Measurements from ENCODE around the gene MACF1. TPM values are rescaled to one million over a fixed set of nuclear protein-coding genes. Genes with fewer than 3 reads are reported as not detected.

The MACF1 gene
- total RNA-seq, 1 experiment from 2014 or later = 103 TPM

DNA sequence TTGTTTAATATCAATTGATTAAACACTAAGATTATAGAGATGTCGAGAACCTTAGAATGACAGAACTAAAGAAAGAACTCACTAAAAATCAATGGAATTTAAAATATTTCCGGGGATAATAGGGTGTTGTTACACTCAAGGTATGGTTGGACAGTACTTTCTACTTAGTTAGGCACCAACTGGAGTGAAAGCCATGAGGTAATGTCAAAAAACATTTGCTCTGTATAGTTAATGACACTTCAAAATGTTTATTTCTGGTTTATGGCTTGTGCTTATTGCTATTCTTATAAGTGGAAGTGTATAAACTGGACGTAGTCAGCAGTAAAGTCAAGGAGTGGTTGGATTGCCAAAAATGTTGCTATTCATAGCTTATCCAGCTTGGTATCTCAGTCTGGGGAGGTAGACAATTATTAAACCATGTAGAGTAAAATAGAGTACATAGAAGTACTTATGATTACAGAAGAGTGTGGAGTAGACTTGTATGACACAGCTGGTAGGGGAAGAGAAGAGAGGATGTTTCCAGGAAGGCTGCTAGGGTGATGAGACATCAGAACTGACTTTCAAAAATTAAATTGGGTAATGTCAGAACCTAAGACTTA lies 230.4 kb downstream of the MACF1 start:
- Histone ChIP-seq H3K9me2 (replicated peaks; ENCODE audit: low read length) (no peaks in the 10 kb centered on the region), H3F3A (ENCODE audit: low read length, unreplicated experiment) (no peaks in the 10 kb centered on the region), H3K4me2 (ENCODE audit: low read length) (no peak overlapping the region), H3K4me3 (ENCODE audit: low read length) (no peak overlapping the region), H2AFZ (ENCODE audit: low read length) (no peak overlapping the region), H3K4me1 (ENCODE audit: insufficient read depth, low read length) (no peaks in the 10 kb centered on the region), H3K27ac (ENCODE audit: low read length) (no peak overlapping the region), H3K27me3 (ENCODE audit: low read length) (no peaks in the 10 kb centered on the region), H4K20me1 (ENCODE audit: low read length) (no peaks in the 10 kb centered on the region), H3K79me2 (ENCODE audit: low read length) (no peaks in the 10 kb centered on the region), H3K36me3 (ENCODE audit: low read depth, low read length) (peaks cover 62% of the 10 kb centered on the region), H3K9me3 (ENCODE audit: low read length) (no peaks in the 10 kb centered on the region), H3K9ac (ENCODE audit: low read length) (no peak overlapping the region)
- DNase-seq (no peak), ATAC-seq (no peak)
- ChIA-PET POLR2A (ENCODE audit: unreplicated experiment) (no interaction called here), CTCF (no interaction called here)
- intact Hi-C loops (cut with micrococcal nuclease) = no loop called here
- BruUV-seq (replicated peaks) = no TSS peak
- no peak for TF ChIP-seq EZH2phosphoT487 (IDR thresholded peaks at IDR 0.05; ENCODE audit: borderline replicate concordance, low read length)
- TF ChIP-seq CTCF (conservative IDR thresholded peaks at IDR 0.05; ENCODE audit: low read depth, low read length) = no peak
- no peak for TF ChIP-seq EZH2 (IDR thresholded peaks at IDR 0.05; ENCODE audit: low read length, unreplicated experiment)

DNA sequence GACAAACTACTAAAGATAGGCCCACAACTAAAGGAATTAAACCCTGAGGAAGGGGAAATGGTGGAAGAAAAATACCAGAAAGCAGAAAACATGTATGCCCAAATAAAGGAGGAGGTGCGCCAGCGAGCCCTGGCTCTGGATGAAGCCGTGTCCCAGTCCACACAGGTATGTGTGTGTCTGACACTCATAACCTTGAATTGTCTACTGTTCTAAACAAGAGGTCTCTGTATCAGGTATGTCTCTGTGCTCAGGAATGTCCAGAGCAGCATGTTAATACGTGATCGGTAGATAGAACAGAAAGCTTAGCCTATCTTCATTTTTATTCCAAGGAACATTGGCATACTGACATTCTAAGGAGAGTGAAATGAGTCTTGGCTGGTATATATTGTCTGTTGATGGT lies 231.1 kb downstream of the MACF1 start:
- POLR2A ChIA-PET (ENCODE audit: unreplicated experiment) = no interaction called here
- no TSS peak for BruUV-seq (replicated peaks)
- no peaks in the 10 kb centered on the region for H3K4me1 ChIP-seq (ENCODE audit: insufficient read depth, low read length)

More for the DNA sequence above, 231.1 kb downstream of the MACF1 start:
- Histone ChIP-seq H3K4me2 (ENCODE audit: low read length) (no peak overlapping the region), H3F3A (ENCODE audit: low read length, unreplicated experiment) (no peaks in the 10 kb centered on the region), H3K27me3 (ENCODE audit: low read length) (no peaks in the 10 kb centered on the region), H3K27ac (ENCODE audit: low read length) (no peak overlapping the region), H3K79me2 (ENCODE audit: low read length) (no peaks in the 10 kb centered on the region), H3K36me3 (ENCODE audit: low read depth, low read length) (peaks cover 66% of the 10 kb centered on the region), H3K9ac (ENCODE audit: low read length) (no peak overlapping the region), H3K9me3 (ENCODE audit: low read length) (no peaks in the 10 kb centered on the region), H3K4me3 (ENCODE audit: low read length) (no peak overlapping the region), H4K20me1 (ENCODE audit: low read length) (no peaks in the 10 kb centered on the region), H2AFZ (ENCODE audit: low read length) (no peak overlapping the region), H3K9me2 (replicated peaks; ENCODE audit: low read length) (no peaks in the 10 kb centered on the region)
- no peak for ATAC-seq
- CTCF ChIA-PET = no interaction called here
- no peak for DNase-seq
- intact Hi-C loops (cut with micrococcal nuclease) = no loop called here
- TF ChIP-seq CTCF (conservative IDR thresholded peaks at IDR 0.05; ENCODE audit: low read depth, low read length) (no peak), EZH2phosphoT487 (IDR thresholded peaks at IDR 0.05; ENCODE audit: borderline replicate concordance, low read length) (no peak), EZH2 (IDR thresholded peaks at IDR 0.05; ENCODE audit: low read length, unreplicated experiment) (no peak)

All from PC-3 (cell line).